SKM-1 (cell line): Measurements from ENCODE around the gene ABCB8.
"Not testable (repeated sequence)": the region's sequence is repeated elsewhere in the genome, so short reads cannot be mapped to it uniquely, and the experiment has no call there.

ENCODE experiments used
- DNase-seq: peaks from one replicate; lab custom pipeline; 2025; ENCODE audit not compliant: unreplicated experiment; lab: John Stamatoyannopoulos, UW

The ABCB8 gene

DNA sequence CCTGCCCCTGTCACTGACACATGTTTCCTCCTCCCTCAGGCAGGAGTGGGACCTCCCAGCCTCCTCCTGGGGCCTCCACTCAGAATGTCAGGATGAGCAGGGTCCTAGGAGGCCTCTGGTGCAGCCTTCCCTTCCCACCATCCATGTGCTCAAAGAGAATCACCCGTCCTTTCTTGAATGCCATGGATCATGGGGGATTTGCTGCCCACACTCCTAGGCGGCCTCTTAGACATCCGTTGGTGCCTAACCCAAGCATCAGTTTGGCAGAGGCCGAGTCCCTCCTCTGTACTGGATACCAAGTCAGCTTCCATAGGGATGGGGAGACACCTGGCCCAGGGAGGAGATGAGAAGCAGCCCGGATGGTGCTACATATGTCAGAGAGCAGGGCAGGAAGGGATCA lies 30.4 kb upstream of the ABCB8 start:
- DNase-seq: no peak

- no peak for DNase-seq
Observed at GRCh38 chr7:150998341-150998740, 29.9 kb upstream of the ABCB8 start.

DNA sequence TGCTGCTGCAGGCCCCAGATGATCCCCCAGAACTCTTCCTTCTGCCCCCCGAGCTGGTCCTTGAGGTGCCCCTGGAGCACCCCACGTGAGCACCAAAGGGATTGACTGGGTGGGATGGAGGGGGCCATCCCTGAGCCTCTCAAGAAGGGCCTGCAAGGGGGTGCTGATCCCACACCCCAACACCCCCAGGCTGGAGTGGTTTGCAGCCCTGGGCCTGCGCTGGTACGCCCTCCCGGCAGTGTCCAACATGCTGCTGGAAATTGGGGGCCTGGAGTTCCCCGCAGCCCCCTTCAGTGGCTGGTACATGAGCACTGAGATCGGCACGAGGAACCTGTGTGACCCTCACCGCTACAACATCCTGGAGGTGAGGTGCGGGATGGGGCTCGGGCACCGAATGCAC lies 29.2 kb upstream of the ABCB8 start:
- no peak for DNase-seq

DNA sequence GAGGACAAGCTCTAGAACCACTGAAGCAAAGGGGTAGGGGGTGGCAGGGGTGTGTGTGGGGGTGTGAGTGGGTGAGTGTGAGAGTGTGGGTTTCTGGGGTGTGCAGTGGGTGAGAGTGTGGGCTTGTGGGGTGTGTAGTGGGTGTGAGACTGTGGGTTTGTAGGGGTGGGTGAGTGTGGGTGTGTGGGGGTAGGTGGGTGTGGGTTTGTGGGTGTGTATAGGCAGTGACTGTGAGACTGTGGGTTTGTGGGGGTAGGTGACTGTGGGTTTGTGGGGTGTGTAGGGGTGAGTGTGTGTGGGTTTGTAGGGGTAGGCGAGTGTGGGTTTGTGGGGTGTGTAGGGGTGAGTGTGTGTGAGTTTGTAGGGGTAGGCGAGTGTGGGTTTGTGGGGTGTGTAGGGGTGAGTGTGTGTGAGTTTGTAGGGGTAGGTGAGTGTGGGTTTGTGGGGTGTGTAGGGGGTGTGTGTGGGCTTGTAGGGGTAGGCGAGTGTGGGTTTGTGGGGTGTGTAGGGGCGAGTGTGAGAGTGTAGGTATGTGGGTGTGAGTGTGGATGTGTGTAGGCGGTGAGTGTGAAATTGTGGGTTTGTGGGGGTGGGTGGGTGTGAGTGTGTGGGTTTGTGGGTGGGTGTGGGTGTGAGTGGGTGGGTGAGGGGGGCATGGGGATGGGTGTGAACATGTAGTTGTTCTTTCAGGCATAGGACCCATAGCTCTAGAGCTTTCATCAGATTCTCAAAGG lies 28.6 kb upstream of the ABCB8 start:
- DNase-seq: no peak

DNA sequence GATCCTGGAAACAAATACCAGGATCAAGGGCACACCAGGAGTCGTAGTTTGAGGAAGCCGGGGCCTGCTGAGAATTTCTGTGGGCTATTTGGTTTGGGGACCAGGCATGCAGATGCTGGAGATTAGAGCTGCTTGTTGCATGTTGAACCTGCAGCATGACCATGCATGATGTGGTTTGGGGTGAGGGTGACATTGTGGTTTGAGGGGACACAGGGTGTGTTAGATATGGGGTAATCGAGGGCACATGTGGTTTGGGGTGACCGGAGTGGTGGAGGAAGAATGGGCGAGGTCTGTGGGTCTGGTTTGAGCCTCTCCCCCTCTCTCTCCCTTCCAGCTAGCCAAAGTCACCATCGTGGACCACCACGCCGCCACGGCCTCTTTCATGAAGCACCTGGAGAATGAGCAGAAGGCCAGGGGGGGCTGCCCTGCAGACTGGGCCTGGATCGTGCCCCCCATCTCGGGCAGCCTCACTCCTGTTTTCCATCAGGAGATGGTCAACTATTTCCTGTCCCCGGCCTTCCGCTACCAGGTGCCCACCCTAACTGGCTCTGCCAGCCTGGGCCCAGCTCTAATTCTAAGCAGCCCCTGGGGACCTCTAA lies 27.3 kb upstream of the ABCB8 start:
- no peak for DNase-seq

- no peak for DNase-seq
Observed at GRCh38 chr7:151001546-151001945, 26.7 kb upstream of the ABCB8 start.

DNA sequence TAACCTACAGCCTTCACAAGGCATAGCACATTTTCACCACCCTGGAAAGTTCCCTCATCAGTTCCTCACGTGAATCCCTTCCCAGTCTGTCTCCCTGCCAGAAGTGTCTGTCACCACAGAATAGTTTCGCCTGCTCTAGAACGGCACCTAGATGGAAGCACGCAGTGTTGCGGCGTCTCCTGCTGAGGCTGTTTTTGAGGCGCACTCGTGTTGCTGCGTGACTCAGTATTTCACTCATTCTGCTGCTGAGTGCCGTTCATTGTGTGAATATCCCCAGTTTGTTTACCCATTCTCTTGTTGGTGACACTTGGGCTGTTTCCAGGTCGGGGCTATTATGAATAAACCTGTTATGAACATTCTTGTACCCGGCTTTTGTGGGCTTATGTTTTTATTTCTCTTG lies 24.7 kb upstream of the ABCB8 start:
- no peak for DNase-seq

DNA sequence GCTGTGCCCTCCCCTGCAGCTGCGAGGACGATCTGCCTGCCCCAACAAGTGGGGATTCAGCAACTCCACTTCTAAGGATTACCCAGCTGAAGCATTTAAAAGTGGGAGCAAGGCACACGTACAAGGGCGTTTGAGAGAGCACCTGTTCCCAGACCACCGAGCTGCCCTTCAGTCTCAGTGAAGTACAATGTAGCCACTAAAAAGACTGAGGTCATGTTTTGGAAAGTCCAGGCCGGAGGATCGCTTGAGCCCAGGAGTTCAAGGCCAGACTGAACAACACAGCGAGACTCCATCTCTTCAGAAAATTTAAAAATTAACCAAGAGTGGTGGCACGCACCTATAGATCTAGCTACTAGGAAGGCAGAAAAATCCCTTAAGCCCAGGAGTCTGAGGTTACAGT lies 22.7 kb upstream of the ABCB8 start:
- no peak for DNase-seq

GRCh38 chr7:151006590-151007300 lies 21.5 kb upstream of the ABCB8 start:
- DNase-seq: no peak

DNA sequence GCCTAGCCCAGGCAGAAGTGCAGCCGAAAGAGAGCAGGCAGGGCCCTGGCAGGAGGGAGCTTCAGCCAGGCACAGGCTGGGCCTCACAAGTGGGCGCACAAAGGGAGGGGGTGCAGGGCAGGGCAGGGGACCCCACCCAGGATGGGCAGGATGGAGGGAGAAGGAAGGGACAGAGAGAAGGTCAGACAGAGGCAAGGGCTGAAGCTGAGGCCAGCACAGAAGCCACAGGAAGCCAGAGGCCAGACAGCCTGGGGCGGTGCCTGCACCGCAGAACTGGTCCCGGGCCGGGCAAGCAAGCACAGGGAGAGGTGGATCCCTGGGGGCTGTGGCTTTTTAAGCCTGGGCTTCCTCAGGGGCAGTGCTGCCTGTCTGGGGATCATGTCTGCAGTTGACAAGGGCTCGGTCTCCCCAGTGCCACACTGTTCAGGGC lies 20.8 kb upstream of the ABCB8 start:
- no peak for DNase-seq

DNA sequence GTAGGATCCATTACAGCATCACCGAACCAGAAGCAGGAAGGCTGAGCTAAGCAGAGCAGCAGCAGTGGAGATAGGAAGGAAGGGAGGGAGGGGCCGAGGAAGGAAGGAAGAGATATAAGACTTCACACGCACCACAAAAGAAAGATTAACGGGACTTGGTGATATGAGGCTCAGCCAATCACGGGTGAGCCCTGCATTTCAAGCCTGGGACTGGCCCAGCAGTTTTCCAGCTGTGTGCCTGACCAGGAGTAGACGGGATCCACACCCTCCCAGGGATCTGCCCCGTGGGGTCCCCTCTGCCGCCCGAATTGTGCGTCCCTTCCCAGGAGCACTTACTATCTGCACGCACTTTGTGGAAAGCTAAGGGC lies 20.1 kb upstream of the ABCB8 start:
- no peak for DNase-seq

- DNase-seq: no peak
Observed at GRCh38 chr7:151008511-151009323, 19.5 kb upstream of the ABCB8 start.

GRCh38 chr7:151009327-151010036 lies 18.8 kb upstream of the ABCB8 start:
- DNase-seq: no peak

GRCh38 chr7:151010037-151010306 lies 18.3 kb upstream of the ABCB8 start:
- DNase-seq: no peak

DNA sequence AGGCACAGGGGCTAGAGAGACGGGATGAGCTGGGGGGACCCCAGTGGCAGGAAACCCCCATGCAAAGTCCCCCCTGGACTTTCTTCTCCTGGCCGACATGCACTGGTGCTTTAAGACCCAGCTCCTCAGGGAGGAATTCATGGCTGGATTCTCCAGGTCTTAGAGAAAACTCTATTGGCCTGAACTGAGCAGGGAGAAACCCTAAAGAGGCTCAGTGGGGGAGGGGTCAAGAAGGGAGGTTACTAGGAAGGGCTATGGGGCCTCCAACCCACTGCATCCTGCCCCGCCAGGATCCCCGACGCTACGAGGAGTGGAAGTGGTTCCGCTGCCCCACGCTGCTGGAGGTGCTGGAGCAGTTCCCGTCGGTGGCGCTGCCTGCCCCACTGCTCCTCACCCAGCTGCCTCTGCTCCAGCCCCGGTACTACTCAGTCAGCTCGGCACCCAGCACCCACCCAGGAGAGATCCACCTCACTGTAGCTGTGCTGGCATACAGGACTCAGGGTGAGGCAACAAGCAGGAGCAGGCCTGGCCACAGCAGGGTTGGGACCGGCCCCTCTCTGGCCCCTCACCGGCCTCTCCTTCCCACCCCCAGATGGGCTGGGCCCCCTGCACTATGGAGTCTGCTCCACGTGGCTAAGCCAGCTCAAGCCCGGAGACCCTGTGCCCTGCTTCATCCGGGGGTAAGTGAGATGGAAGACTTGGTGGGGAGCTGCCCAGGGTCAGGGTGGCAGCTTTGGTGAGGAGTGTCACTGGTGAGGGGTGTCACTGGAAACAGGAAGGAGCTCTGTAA lies 17.7 kb upstream of the ABCB8 start:
- no peak for DNase-seq

GRCh38 chr7:151011097-151011409 lies 17.2 kb upstream of the ABCB8 start:
- DNase-seq: no peak

- DNase-seq: not testable (repeated sequence)
Observed at GRCh38 chr7:151011616-151012015, 16.6 kb upstream of the ABCB8 start.

DNA sequence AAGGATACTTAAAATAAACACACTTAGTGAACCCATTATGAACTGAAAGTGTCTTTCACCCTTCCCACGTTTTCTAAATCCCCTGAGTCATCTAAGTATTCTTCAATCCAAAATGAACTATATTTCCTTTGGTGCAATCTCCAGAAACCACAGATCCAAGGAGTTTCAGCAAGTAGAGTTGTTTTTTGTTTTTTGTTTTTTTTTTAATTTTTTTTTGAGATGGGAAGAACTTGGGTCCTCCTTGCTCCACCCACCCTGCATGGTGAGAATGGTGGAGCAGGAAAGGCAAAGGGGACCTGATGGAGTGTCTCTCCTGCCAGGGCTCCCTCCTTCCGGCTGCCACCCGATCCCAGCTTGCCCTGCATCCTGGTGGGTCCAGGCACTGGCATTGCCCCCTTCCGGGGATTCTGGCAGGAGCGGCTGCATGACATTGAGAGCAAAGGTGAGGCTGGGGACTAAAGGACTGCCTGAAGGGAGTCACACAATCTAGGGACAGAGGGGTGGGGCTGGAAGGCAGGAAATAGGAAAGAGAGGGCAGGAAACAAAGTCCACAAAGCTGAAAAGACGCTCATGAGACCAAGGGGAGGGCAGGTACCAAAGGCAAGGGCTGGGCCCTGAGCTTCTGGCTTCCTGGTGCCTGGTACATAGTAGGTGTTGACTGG lies 16.1 kb upstream of the ABCB8 start:
- no peak for DNase-seq

- DNase-seq: no peak
Observed at GRCh38 chr7:151012911-151013347, 15.3 kb upstream of the ABCB8 start.

DNA sequence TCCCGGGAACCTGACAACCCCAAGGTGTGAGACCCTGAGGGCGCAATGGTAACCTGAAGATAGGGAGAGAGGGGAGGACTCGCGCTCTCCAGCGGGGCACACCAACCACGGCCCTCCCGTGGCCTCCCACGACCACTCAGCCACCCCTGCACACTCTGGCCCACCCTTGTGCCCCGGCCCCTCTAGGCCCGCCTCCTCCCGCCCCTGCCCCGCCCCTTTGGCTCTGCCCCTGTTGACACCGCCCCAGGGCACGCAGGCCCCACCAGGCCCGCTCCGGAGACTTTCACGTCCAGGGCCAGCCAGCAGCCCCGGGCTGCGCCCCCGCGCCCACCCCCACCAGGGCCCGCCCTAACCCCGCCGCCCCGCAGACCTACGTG lies 14.9 kb upstream of the ABCB8 start:
- no peak for DNase-seq
